Measurements from ENCODE around the gene GSC.
"Not testable (repeated sequence)": the region's sequence is repeated elsewhere in the genome, so short reads cannot be mapped to it uniquely, and the experiment has no call there.

Gene GSC

GRCh38 chr14:94800764-94801163 lies 30.9 kb upstream of the GSC start:
- H4K8ac ChIP-seq (ENCODE audit: low read depth, low read length); H3K18ac ChIP-seq (ENCODE audit: low read length); H3K79me2 ChIP-seq (ENCODE audit: control insufficient read depth, insufficient read depth, low read length); H3K36me3 ChIP-seq (ENCODE audit: control insufficient read depth, insufficient read depth, low read length); H2AK5ac ChIP-seq (ENCODE audit: low read length); H2BK120ac ChIP-seq (ENCODE audit: low read depth, low read length); H3K79me1 ChIP-seq (ENCODE audit: low read length); H2BK15ac ChIP-seq (replicated peaks; ENCODE audit: low read depth); H3K4me1 ChIP-seq (ENCODE audit: control insufficient read depth, low read depth, low read length); H3K23ac ChIP-seq (ENCODE audit: low read length); H3K27me3 ChIP-seq (ENCODE audit: insufficient read depth, low read length, poor library complexity); H3K9ac ChIP-seq (ENCODE audit: low read length); H2BK5ac ChIP-seq (ENCODE audit: low read length); H4K5ac ChIP-seq (ENCODE audit: low read length); H3K4me2 ChIP-seq (ENCODE audit: low read length); H3K4me3 ChIP-seq (ENCODE audit: low read length); DNase-seq; H3K56ac ChIP-seq (ENCODE audit: low read length); H3K4ac ChIP-seq (ENCODE audit: low read depth, low read length); H3K27ac ChIP-seq (ENCODE audit: low read depth, low read length): not testable (repeated sequence)
- WGBS (ENCODE audit: extremely low coverage, insufficient coverage, low lambda C conversion rate), result no CpG with 5 or more reads among the region's 9 CpGs

- Histone ChIP-seq H3K9ac (ENCODE audit: low read length) (no peak overlapping the region), H3K4me3 (ENCODE audit: low read length) (no peak overlapping the region), H3K18ac (ENCODE audit: low read length) (no peak overlapping the region), H3K27ac (ENCODE audit: low read depth, low read length) (no peak overlapping the region), H4K8ac (ENCODE audit: low read depth, low read length) (no peak overlapping the region), H2BK120ac (ENCODE audit: low read depth, low read length) (no peak overlapping the region), H3K23ac (ENCODE audit: low read length) (no peak overlapping the region), H2BK15ac (replicated peaks; ENCODE audit: low read depth) (no peak overlapping the region), H2BK5ac (ENCODE audit: low read length) (no peak overlapping the region), H3K4ac (ENCODE audit: low read depth, low read length) (no peak overlapping the region), H3K56ac (ENCODE audit: low read length) (no peak overlapping the region), H2AK5ac (ENCODE audit: low read length) (no peak overlapping the region), H3K79me2 (ENCODE audit: control insufficient read depth, insufficient read depth, low read length) (no peaks in the 10 kb centered on the region), H3K36me3 (ENCODE audit: control insufficient read depth, insufficient read depth, low read length) (no peaks in the 10 kb centered on the region), H3K79me1 (ENCODE audit: low read length) (no peaks in the 10 kb centered on the region), H4K5ac (ENCODE audit: low read length) (no peak overlapping the region), H3K4me1 (ENCODE audit: control insufficient read depth, low read depth, low read length) (peaks cover 2% of the 10 kb centered on the region), H3K4me2 (ENCODE audit: low read length) (no peak overlapping the region), H3K27me3 (ENCODE audit: insufficient read depth, low read length, poor library complexity) (no peaks in the 10 kb centered on the region)
- no CpG with 5 or more reads among the region's 2 CpGs for whole genome bisulfite sequencing (ENCODE audit: extremely low coverage, insufficient coverage, low lambda C conversion rate)
- DNase-seq, result no peak
Observed at GRCh38 chr14:94797887-94798286, 28.0 kb upstream of the GSC start.

- Histone ChIP-seq H3K27me3 (ENCODE audit: insufficient read depth, low read length, poor library complexity) (no peaks in the 10 kb centered on the region), H3K27ac (ENCODE audit: low read depth, low read length) (no peak overlapping the region), H2BK120ac (ENCODE audit: low read depth, low read length) (no peak overlapping the region), H3K56ac (ENCODE audit: low read length) (no peak overlapping the region), H4K5ac (ENCODE audit: low read length) (no peak overlapping the region), H3K36me3 (ENCODE audit: control insufficient read depth, insufficient read depth, low read length) (no peaks in the 10 kb centered on the region), H3K4ac (ENCODE audit: low read depth, low read length) (no peak overlapping the region), H2AK5ac (ENCODE audit: low read length) (no peak overlapping the region), H2BK15ac (replicated peaks; ENCODE audit: low read depth) (no peak overlapping the region), H3K9ac (ENCODE audit: low read length) (no peak overlapping the region), H4K8ac (ENCODE audit: low read depth, low read length) (no peak overlapping the region), H3K4me3 (ENCODE audit: low read length) (no peak overlapping the region), H3K4me2 (ENCODE audit: low read length) (no peak overlapping the region), H3K79me2 (ENCODE audit: control insufficient read depth, insufficient read depth, low read length) (no peaks in the 10 kb centered on the region), H3K18ac (ENCODE audit: low read length) (no peak overlapping the region), H3K23ac (ENCODE audit: low read length) (no peak overlapping the region), H3K79me1 (ENCODE audit: low read length) (no peaks in the 10 kb centered on the region), H3K4me1 (ENCODE audit: control insufficient read depth, low read depth, low read length) (peaks cover 2% of the 10 kb centered on the region), H2BK5ac (ENCODE audit: low read length) (no peak overlapping the region)
- peak; percentile 65 for DNase-seq
Observed at GRCh38 chr14:94796278-94796677, 26.4 kb upstream of the GSC start.

GRCh38 chr14:94795372-94795771 lies 25.5 kb upstream of the GSC start:
- Histone ChIP-seq H3K4me1 (ENCODE audit: control insufficient read depth, low read depth, low read length) (peaks cover 2% of the 10 kb centered on the region), H4K8ac (ENCODE audit: low read depth, low read length) (no peak overlapping the region), H3K4ac (ENCODE audit: low read depth, low read length) (no peak overlapping the region), H3K56ac (ENCODE audit: low read length) (peak overlapping the region; percentile 30), H3K9ac (ENCODE audit: low read length) (no peak overlapping the region), H2BK5ac (ENCODE audit: low read length) (no peak overlapping the region), H3K4me2 (ENCODE audit: low read length) (no peak overlapping the region), H3K27me3 (ENCODE audit: insufficient read depth, low read length, poor library complexity) (no peaks in the 10 kb centered on the region), H3K36me3 (ENCODE audit: control insufficient read depth, insufficient read depth, low read length) (no peaks in the 10 kb centered on the region), H3K4me3 (ENCODE audit: low read length) (no peak overlapping the region), H3K18ac (ENCODE audit: low read length) (no peak overlapping the region), H2BK15ac (replicated peaks; ENCODE audit: low read depth) (no peak overlapping the region), H3K27ac (ENCODE audit: low read depth, low read length) (no peak overlapping the region), H4K5ac (ENCODE audit: low read length) (no peak overlapping the region), H3K79me2 (ENCODE audit: control insufficient read depth, insufficient read depth, low read length) (no peaks in the 10 kb centered on the region), H3K23ac (ENCODE audit: low read length) (no peak overlapping the region), H2AK5ac (ENCODE audit: low read length) (no peak overlapping the region), H2BK120ac (ENCODE audit: low read depth, low read length) (no peak overlapping the region), H3K79me1 (ENCODE audit: low read length) (no peaks in the 10 kb centered on the region)
- WGBS (ENCODE audit: extremely low coverage, insufficient coverage, low lambda C conversion rate), result no CpG with 5 or more reads among the region's 3 CpGs
- no peak for DNase-seq

- Histone ChIP-seq H4K8ac (ENCODE audit: low read depth, low read length) (no peak overlapping the region), H3K4me2 (ENCODE audit: low read length) (no peak overlapping the region), H4K5ac (ENCODE audit: low read length) (no peak overlapping the region), H3K27ac (ENCODE audit: low read depth, low read length) (no peak overlapping the region), H3K23ac (ENCODE audit: low read length) (no peak overlapping the region), H2AK5ac (ENCODE audit: low read length) (no peak overlapping the region), H3K4ac (ENCODE audit: low read depth, low read length) (no peak overlapping the region), H3K36me3 (ENCODE audit: control insufficient read depth, insufficient read depth, low read length) (no peaks in the 10 kb centered on the region), H2BK15ac (replicated peaks; ENCODE audit: low read depth) (no peak overlapping the region), H3K27me3 (ENCODE audit: insufficient read depth, low read length, poor library complexity) (no peaks in the 10 kb centered on the region), H2BK120ac (ENCODE audit: low read depth, low read length) (no peak overlapping the region), H3K79me1 (ENCODE audit: low read length) (no peaks in the 10 kb centered on the region), H3K79me2 (ENCODE audit: control insufficient read depth, insufficient read depth, low read length) (no peaks in the 10 kb centered on the region), H3K4me1 (ENCODE audit: control insufficient read depth, low read depth, low read length) (peaks cover 2% of the 10 kb centered on the region), H3K4me3 (ENCODE audit: low read length) (no peak overlapping the region), H3K9ac (ENCODE audit: low read length) (no peak overlapping the region), H3K56ac (ENCODE audit: low read length) (no peak overlapping the region), H2BK5ac (ENCODE audit: low read length) (no peak overlapping the region), H3K18ac (ENCODE audit: low read length) (no peak overlapping the region)
- no CpG with 5 or more reads among the region's 7 CpGs for WGBS (ENCODE audit: extremely low coverage, insufficient coverage, low lambda C conversion rate)
- DNase-seq, result no peak
Observed at GRCh38 chr14:94793901-94794300, 24.0 kb upstream of the GSC start.

- Histone ChIP-seq H4K8ac (ENCODE audit: low read depth, low read length) (no peak overlapping the region), H2BK120ac (ENCODE audit: low read depth, low read length) (no peak overlapping the region), H2BK15ac (replicated peaks; ENCODE audit: low read depth) (no peak overlapping the region), H3K4me3 (ENCODE audit: low read length) (no peak overlapping the region), H3K4ac (ENCODE audit: low read depth, low read length) (no peak overlapping the region), H3K27me3 (ENCODE audit: insufficient read depth, low read length, poor library complexity) (no peaks in the 10 kb centered on the region), H3K27ac (ENCODE audit: low read depth, low read length) (no peak overlapping the region), H4K5ac (ENCODE audit: low read length) (no peak overlapping the region), H3K9ac (ENCODE audit: low read length) (no peak overlapping the region), H3K4me1 (ENCODE audit: control insufficient read depth, low read depth, low read length) (no peaks in the 10 kb centered on the region), H3K36me3 (ENCODE audit: control insufficient read depth, insufficient read depth, low read length) (no peaks in the 10 kb centered on the region), H2BK5ac (ENCODE audit: low read length) (no peak overlapping the region), H3K79me1 (ENCODE audit: low read length) (no peaks in the 10 kb centered on the region), H2AK5ac (ENCODE audit: low read length) (no peak overlapping the region), H3K79me2 (ENCODE audit: control insufficient read depth, insufficient read depth, low read length) (no peaks in the 10 kb centered on the region), H3K23ac (ENCODE audit: low read length) (no peak overlapping the region), H3K18ac (ENCODE audit: low read length) (no peak overlapping the region), H3K4me2 (ENCODE audit: low read length) (no peak overlapping the region), H3K56ac (ENCODE audit: low read length) (no peak overlapping the region)
- WGBS (ENCODE audit: extremely low coverage, insufficient coverage, low lambda C conversion rate), result no CpG with 5 or more reads among the region's 10 CpGs
- no peak for DNase-seq
Observed at GRCh38 chr14:94787655-94788054, 17.7 kb upstream of the GSC start.
